Activated CD8-positive, alpha-beta memory T cell treated with anti-CD3 and anti-CD28 coated beads, Interleukin-2, amount 10 ng/mL, durations not matched to agents 7 days and 5 days (primary cell): ENCODE results near the gene DNAJC19. TPM values are rescaled to one million over a fixed set of nuclear protein-coding genes. Genes with fewer than 3 reads are reported as not detected.
"Not testable (repeated sequence)": the region's sequence is repeated elsewhere in the genome, so short reads cannot be mapped to it uniquely, and the experiment has no call there.

ENCODE experiments used
- ATAC-seq: fragments of 150-1000 bp; cut with Tn5 transposase; one replicate; pipeline ENCODE4 v1.10.0; 2021; ENCODE audit warnings: moderate library complexity
- CTCF ChIA-PET: fragments of 350-600 bp; sonication (Branson Sonifier 250); formaldehyde crosslinking; loops from one replicate; lab custom pipeline; 2021; ENCODE audit warnings: antibody characterized with exemption; lab: Charles Lee
- DNase-seq: peaks from one replicate; pipeline ENCODE4 v3.0.0-alpha.2; 2020
- H3K27ac Mint-ChIP-seq: one replicate; pipeline ENCODE4 v1.8.0; 2021; ENCODE audit warnings: mild to moderate bottlenecking, mixed read lengths
- H3K27me3 Mint-ChIP-seq: one replicate; pipeline ENCODE4 v1.8.0; 2021; ENCODE audit warnings: mixed read lengths
- H3K36me3 Mint-ChIP-seq: one replicate; pipeline ENCODE4 v1.8.0; 2021; ENCODE audit warnings: mild to moderate bottlenecking, mixed read lengths
- H3K4me1 Mint-ChIP-seq: one replicate; pipeline ENCODE4 v1.8.0; 2021; ENCODE audit warnings: mixed read lengths
- H3K4me3 Mint-ChIP-seq: one replicate; pipeline ENCODE4 v1.8.0; 2021; ENCODE audit warnings: mild to moderate bottlenecking, moderate library complexity, mixed read lengths
- H3K9me3 Mint-ChIP-seq: one replicate; pipeline ENCODE4 v1.8.0; 2022; ENCODE audit warnings: low read depth, mixed read lengths
- total RNA-seq, 2 experiments: library from RNA; stranded (reverse); gene quantifications; one replicate each; pipeline ENCODE4 v1.2.3, GENCODE V29; 2021

DNAJC19 gene
- total RNA-seq, 2 experiments from 2014 or later, result 44.5 to 55.9 TPM

GRCh38 chr3:180986366-180986765 lies 3.2 kb downstream of the DNAJC19 start:
- H3K9me3 Mint-ChIP-seq, CTCF ChIA-PET, H3K4me3 Mint-ChIP-seq, H3K27ac Mint-ChIP-seq, H3K27me3 Mint-ChIP-seq, DNase-seq, ATAC-seq: not testable (repeated sequence)
- peaks cover 37% of the 10 kb centered on the region for H3K4me1 Mint-ChIP-seq
- H3K36me3 Mint-ChIP-seq, result peaks cover 13% of the 10 kb centered on the region

- ATAC-seq (no peak), DNase-seq (no peak)
- CTCF ChIA-PET, result interaction anchor here (2.1 kb wide), 1 partner anchor 8 kb away, joined by 5 read pairs; no protein-coding TSS in a partner anchor
- H3K9me3 Mint-ChIP-seq, result no peaks in the 10 kb centered on the region
- no peaks in the 10 kb centered on the region for H3K27me3 Mint-ChIP-seq
- peak overlapping the region; percentile 46 for H3K27ac Mint-ChIP-seq
- peaks cover 17% of the 10 kb centered on the region for H3K4me1 Mint-ChIP-seq
- peaks cover 22% of the 10 kb centered on the region for H3K36me3 Mint-ChIP-seq
- no peak overlapping the region for H3K4me3 Mint-ChIP-seq
Measured at GRCh38 chr3:180983136-180983535, 6.4 kb downstream of the DNAJC19 start.

GRCh38 chr3:180981912-180982311 lies 7.6 kb downstream of the DNAJC19 start:
- Mint-ChIP-seq H3K27ac (no peak overlapping the region), H3K27me3 (no peaks in the 10 kb centered on the region), H3K4me1 (peaks cover 8% of the 10 kb centered on the region), H3K4me3 (no peak overlapping the region), H3K36me3 (peaks cover 23% of the 10 kb centered on the region), H3K9me3 (no peaks in the 10 kb centered on the region)
- DNase-seq, result no peak
- ATAC-seq, result no peak
- CTCF ChIA-PET, result no interaction called here

GRCh38 chr3:180980611-180981010 lies 8.9 kb downstream of the DNAJC19 start:
- no peak overlapping the region for H3K4me3 Mint-ChIP-seq
- no peak for ATAC-seq
- no peaks in the 10 kb centered on the region for H3K27me3 Mint-ChIP-seq
- no peak overlapping the region for H3K27ac Mint-ChIP-seq
- CTCF ChIA-PET, result no interaction called here
- H3K4me1 Mint-ChIP-seq, result peaks cover 3% of the 10 kb centered on the region
- no peak for DNase-seq
- H3K36me3 Mint-ChIP-seq, result peaks cover 28% of the 10 kb centered on the region
- no peaks in the 10 kb centered on the region for H3K9me3 Mint-ChIP-seq

GRCh38 chr3:180979961-180980360 lies 9.6 kb downstream of the DNAJC19 start:
- no peaks in the 10 kb centered on the region for H3K9me3 Mint-ChIP-seq
- H3K4me3 Mint-ChIP-seq, result no peak overlapping the region
- no peak overlapping the region for H3K27ac Mint-ChIP-seq
- peaks cover 28% of the 10 kb centered on the region for H3K36me3 Mint-ChIP-seq
- CTCF ChIA-PET, result no interaction called here
- peaks cover 3% of the 10 kb centered on the region for H3K4me1 Mint-ChIP-seq
- no peaks in the 10 kb centered on the region for H3K27me3 Mint-ChIP-seq
- DNase-seq (no peak), ATAC-seq (no peak)

GRCh38 chr3:180977498-180977897 lies 12.0 kb downstream of the DNAJC19 start:
- ATAC-seq (no peak), DNase-seq (no peak)
- CTCF ChIA-PET, result interaction anchor here (1.0 kb wide), 1 partner anchor 65 kb away, joined by 3 read pairs; the partner anchor contains the start of gene FXR1
- Mint-ChIP-seq H3K4me1 (peaks cover 7% of the 10 kb centered on the region), H3K36me3 (peaks cover 34% of the 10 kb centered on the region), H3K27me3 (no peaks in the 10 kb centered on the region), H3K27ac (no peak overlapping the region), H3K4me3 (no peak overlapping the region), H3K9me3 (no peaks in the 10 kb centered on the region)

GRCh38 chr3:180974286-180974685 lies 15.2 kb downstream of the DNAJC19 start:
- peaks cover 52% of the 10 kb centered on the region for H3K36me3 Mint-ChIP-seq
- H3K4me3 Mint-ChIP-seq, result no peak overlapping the region
- DNase-seq (no peak), ATAC-seq (no peak)
- H3K4me1 Mint-ChIP-seq, result peaks cover 7% of the 10 kb centered on the region
- no peaks in the 10 kb centered on the region for H3K9me3 Mint-ChIP-seq
- H3K27ac Mint-ChIP-seq, result no peak overlapping the region
- CTCF ChIA-PET, result interaction anchor here (1.2 to 2.2 kb wide), 2 partner anchors 10 to 13 kb away, joined by 3 to 5 read pairs; no protein-coding TSS in a partner anchor
- H3K27me3 Mint-ChIP-seq, result no peaks in the 10 kb centered on the region

- Mint-ChIP-seq H3K27me3 (no peaks in the 10 kb centered on the region), H3K4me1 (peaks cover 7% of the 10 kb centered on the region), H3K27ac (no peak overlapping the region), H3K36me3 (peaks cover 51% of the 10 kb centered on the region), H3K4me3 (no peak overlapping the region), H3K9me3 (no peaks in the 10 kb centered on the region)
- DNase-seq, result no peak
- CTCF ChIA-PET, result no interaction called here
- no peak for ATAC-seq
Measured at GRCh38 chr3:180973543-180973942, 16.0 kb downstream of the DNAJC19 start.

- H3K4me1 Mint-ChIP-seq, result peaks cover 9% of the 10 kb centered on the region
- H3K36me3 Mint-ChIP-seq, result peaks cover 52% of the 10 kb centered on the region
- ATAC-seq, result no peak
Measured at GRCh38 chr3:180970931-180971330, 18.6 kb downstream of the DNAJC19 start.

GRCh38 chr3:180962530-180962929 lies 27.0 kb downstream of the DNAJC19 start:
- H3K27me3 Mint-ChIP-seq, result no peaks in the 10 kb centered on the region
- peaks cover 57% of the 10 kb centered on the region for H3K36me3 Mint-ChIP-seq
- no peak for ATAC-seq
- no peak for DNase-seq
- no peak overlapping the region for H3K27ac Mint-ChIP-seq
- no peak overlapping the region for H3K4me3 Mint-ChIP-seq
- H3K4me1 Mint-ChIP-seq, result peaks cover 16% of the 10 kb centered on the region
- CTCF ChIA-PET, result no interaction called here
- H3K9me3 Mint-ChIP-seq, result no peaks in the 10 kb centered on the region

More at GRCh38 chr3:180970931-180971330, 18.6 kb downstream of the DNAJC19 start:
- CTCF ChIA-PET, result no interaction called here
- H3K4me3 Mint-ChIP-seq, result no peak overlapping the region
- no peak for DNase-seq
- no peaks in the 10 kb centered on the region for H3K9me3 Mint-ChIP-seq
- no peaks in the 10 kb centered on the region for H3K27me3 Mint-ChIP-seq
- no peak overlapping the region for H3K27ac Mint-ChIP-seq

- no peak overlapping the region for H3K4me3 Mint-ChIP-seq
- H3K9me3 Mint-ChIP-seq, result no peaks in the 10 kb centered on the region
- CTCF ChIA-PET, result interaction anchor here (1.1 kb wide), 1 partner anchor 13 kb away, joined by 3 read pairs; no protein-coding TSS in a partner anchor
- H3K4me1 Mint-ChIP-seq, result peaks cover 15% of the 10 kb centered on the region
- ATAC-seq (no peak), DNase-seq (no peak)
- H3K36me3 Mint-ChIP-seq, result peaks cover 58% of the 10 kb centered on the region
- no peaks in the 10 kb centered on the region for H3K27me3 Mint-ChIP-seq
- H3K27ac Mint-ChIP-seq, result no peak overlapping the region
Measured at GRCh38 chr3:180961552-180961951, 28.0 kb downstream of the DNAJC19 start.

GRCh38 chr3:180961087-180961486 lies 28.4 kb downstream of the DNAJC19 start:
- peaks cover 61% of the 10 kb centered on the region for H3K36me3 Mint-ChIP-seq
- H3K4me1 Mint-ChIP-seq, result peaks cover 14% of the 10 kb centered on the region
- H3K27me3 Mint-ChIP-seq, result no peaks in the 10 kb centered on the region
- no peak overlapping the region for H3K27ac Mint-ChIP-seq
- CTCF ChIA-PET, result interaction anchor here (1.1 kb wide), 1 partner anchor 14 kb away, joined by 3 read pairs; no protein-coding TSS in a partner anchor
- DNase-seq (no peak), ATAC-seq (no peak)
- no peaks in the 10 kb centered on the region for H3K9me3 Mint-ChIP-seq
- H3K4me3 Mint-ChIP-seq, result no peak overlapping the region

- Mint-ChIP-seq H3K4me3 (no peak overlapping the region), H3K27ac (peak overlapping the region; percentile 65), H3K36me3 (peaks cover 68% of the 10 kb centered on the region), H3K27me3 (no peaks in the 10 kb centered on the region), H3K4me1 (peaks cover 14% of the 10 kb centered on the region), H3K9me3 (no peaks in the 10 kb centered on the region)
- DNase-seq (no peak), ATAC-seq (no peak)
- CTCF ChIA-PET, result no interaction called here
Measured at GRCh38 chr3:180959691-180960090, 29.8 kb downstream of the DNAJC19 start.

- Mint-ChIP-seq H3K27me3 (no peaks in the 10 kb centered on the region), H3K4me1 (peaks cover 9% of the 10 kb centered on the region), H3K9me3 (no peaks in the 10 kb centered on the region), H3K4me3 (no peak overlapping the region), H3K27ac (peak overlapping the region; percentile 6), H3K36me3 (peaks cover 48% of the 10 kb centered on the region)
- CTCF ChIA-PET, result no interaction called here
- DNase-seq (no peak), ATAC-seq (no peak)
Measured at GRCh38 chr3:180947761-180948390, 41.7 kb downstream of the DNAJC19 start.
